Measurements from ENCODE around the gene MRPL53. TPM values are rescaled to one million over a fixed set of nuclear protein-coding genes. Genes with fewer than 3 reads are reported as not detected.

MRPL53 gene
- polyA plus RNA-seq, 1 experiment = 25.9 TPM

DNA sequence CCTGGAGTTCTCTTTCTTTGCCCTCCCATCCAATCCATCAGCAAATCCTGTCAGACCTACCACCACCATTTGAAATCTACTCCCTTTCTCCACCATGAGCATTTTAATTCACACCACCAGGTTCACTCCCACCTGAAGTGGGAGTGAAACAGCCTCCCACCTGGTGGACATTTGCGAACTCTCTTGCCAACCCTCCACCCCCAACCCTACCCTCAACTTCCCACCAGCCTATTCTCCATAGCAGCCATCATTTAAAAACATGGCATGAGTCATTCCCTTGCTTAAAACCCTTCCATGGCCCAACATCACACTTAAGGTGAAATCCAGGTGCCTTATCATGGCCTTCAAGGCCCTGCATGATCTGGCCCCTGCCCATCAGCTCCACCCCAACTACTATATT lies 34.2 kb downstream of the MRPL53 start:
- Histone ChIP-seq H3K4me3 (ENCODE audit: low read depth, low read length) (no peak overlapping the region), H3K9me3 (ENCODE audit: control insufficient read depth, insufficient read depth, low read length) (peaks cover 11% of the 10 kb centered on the region; the same call in 1 of the 2 replicates), H3K27me3 (ENCODE audit: control insufficient read depth, insufficient read depth, low read length) (peaks cover 16% of the 10 kb centered on the region), H3K27ac (ENCODE audit: low read depth, low read length) (no peak overlapping the region)
- ChIA-PET CTCF (interaction anchor here (2.0 kb wide), 1 partner anchor 47 kb away, joined by 7 read pairs; no protein-coding TSS in a partner anchor), POLR2A (no interaction called here)
- DNase-seq (ENCODE audit: low read depth, low spot score) = no peak
- TF ChIP-seq, protein P1, sequence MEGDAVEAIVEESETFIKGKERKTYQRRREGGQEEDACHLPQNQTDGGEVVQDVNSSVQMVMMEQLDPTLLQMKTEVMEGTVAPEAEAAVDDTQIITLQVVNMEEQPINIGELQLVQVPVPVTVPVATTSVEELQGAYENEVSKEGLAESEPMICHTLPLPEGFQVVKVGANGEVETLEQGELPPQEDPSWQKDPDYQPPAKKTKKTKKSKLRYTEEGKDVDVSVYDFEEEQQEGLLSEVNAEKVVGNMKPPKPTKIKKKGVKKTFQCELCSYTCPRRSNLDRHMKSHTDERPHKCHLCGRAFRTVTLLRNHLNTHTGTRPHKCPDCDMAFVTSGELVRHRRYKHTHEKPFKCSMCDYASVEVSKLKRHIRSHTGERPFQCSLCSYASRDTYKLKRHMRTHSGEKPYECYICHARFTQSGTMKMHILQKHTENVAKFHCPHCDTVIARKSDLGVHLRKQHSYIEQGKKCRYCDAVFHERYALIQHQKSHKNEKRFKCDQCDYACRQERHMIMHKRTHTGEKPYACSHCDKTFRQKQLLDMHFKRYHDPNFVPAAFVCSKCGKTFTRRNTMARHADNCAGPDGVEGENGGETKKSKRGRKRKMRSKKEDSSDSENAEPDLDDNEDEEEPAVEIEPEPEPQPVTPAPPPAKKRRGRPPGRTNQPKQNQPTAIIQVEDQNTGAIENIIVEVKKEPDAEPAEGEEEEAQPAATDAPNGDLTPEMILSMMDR (IDR thresholded peaks at IDR 0.05; ENCODE audit: low read depth, low read length) = no peak

DNA sequence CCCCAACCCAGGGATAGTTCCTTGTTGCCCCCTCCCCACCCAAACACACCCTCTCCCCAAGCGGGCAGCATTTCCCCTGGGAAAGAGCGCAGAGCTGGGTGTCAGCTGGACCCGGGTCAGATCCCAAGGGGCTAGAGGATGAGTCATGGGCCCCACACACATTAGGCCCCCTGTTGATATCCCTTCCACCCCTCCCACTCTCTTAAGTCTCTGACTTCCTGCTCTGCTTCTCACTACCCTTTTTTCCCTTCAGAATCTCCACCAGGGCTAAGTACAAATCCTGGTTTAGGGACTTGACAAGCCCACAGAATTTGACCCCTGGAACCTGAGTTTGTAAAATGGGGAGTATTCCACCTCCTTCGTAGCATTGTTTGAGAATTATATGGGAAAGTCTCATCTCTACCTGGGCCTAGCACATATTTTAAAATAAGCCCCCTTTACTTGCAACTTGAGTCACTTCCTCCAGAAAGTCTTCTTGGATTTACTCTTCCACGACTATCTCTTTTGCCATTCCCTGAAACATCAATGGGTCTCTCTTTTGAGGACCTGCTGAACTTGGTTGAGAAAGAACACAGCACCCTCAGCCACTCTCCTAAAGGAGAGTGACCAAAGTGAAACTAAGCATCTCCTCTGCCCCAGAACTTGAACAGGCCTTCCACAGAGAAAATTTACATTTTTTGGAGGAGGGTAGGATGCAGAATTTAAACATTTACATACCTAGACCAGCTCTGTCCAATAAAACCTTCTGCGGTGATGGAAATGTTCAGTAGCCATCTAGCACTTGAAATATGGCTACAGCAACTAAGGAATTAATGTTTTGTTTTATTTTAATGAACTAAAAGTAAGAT lies 35.4 kb downstream of the MRPL53 start:
- no peak for DNase-seq (ENCODE audit: low read depth, low spot score)
- peaks cover 12% of the 10 kb centered on the region for H3K27me3 ChIP-seq (ENCODE audit: control insufficient read depth, insufficient read depth, low read length)
- ChIA-PET CTCF (no interaction called here), POLR2A (no interaction called here)
- H3K4me3 ChIP-seq (ENCODE audit: low read depth, low read length) = no peak overlapping the region
- TF ChIP-seq, protein P1 (IDR thresholded peaks at IDR 0.05; ENCODE audit: low read depth, low read length) = no peak
- peaks cover 11% of the 10 kb centered on the region; the same call in 1 of the 2 replicates for H3K9me3 ChIP-seq (ENCODE audit: control insufficient read depth, insufficient read depth, low read length)
- H3K27ac ChIP-seq (ENCODE audit: low read depth, low read length) = no peak overlapping the region

DNA sequence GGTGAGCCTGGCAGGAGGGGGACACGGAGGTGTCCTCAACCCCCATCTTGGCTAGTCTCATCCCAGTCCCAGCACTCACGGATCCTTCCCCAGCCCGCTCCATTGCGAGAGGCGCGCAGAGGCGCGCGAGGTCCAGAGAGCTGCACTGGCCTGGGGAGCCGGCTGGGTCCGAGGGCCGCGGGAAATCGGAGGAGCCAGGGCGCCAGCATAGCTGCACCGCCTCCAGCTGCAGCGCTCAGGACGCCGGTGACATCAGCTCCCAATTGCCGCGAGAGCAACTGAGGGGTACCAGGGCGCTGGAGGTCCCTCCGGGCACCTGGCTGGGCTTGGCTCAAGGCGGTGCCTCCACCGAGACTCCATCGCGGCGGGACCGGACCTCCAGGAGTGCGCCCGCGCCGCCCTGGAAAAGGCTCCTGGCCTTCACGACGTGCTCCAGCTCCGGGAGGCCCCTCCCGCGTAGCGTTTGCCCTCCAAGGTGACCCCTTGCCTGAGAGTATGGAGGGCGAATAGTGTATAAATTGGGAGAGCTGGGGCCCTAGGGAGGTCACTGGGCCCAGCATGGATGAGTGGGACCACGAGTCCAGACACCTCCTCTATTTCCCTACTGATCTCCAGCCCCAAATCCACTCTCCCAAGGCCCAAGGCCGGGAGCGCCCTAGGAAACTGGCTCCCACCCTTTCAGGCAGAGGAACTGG lies 36.2 kb downstream of the MRPL53 start:
- Histone ChIP-seq H3K4me3 (ENCODE audit: low read depth, low read length) (no peak overlapping the region), H3K9me3 (ENCODE audit: control insufficient read depth, insufficient read depth, low read length) (peaks cover 5% of the 10 kb centered on the region; the same call in 1 of the 2 replicates), H3K27me3 (ENCODE audit: control insufficient read depth, insufficient read depth, low read length) (peaks cover 4% of the 10 kb centered on the region), H3K27ac (ENCODE audit: low read depth, low read length) (no peak overlapping the region)
- CTCF ChIA-PET = no interaction called here
- POLR2A ChIA-PET = no interaction called here
- DNase-seq (ENCODE audit: low read depth, low spot score) = no peak
- TF ChIP-seq, protein P1 (IDR thresholded peaks at IDR 0.05; ENCODE audit: low read depth, low read length) = no peak

DNA sequence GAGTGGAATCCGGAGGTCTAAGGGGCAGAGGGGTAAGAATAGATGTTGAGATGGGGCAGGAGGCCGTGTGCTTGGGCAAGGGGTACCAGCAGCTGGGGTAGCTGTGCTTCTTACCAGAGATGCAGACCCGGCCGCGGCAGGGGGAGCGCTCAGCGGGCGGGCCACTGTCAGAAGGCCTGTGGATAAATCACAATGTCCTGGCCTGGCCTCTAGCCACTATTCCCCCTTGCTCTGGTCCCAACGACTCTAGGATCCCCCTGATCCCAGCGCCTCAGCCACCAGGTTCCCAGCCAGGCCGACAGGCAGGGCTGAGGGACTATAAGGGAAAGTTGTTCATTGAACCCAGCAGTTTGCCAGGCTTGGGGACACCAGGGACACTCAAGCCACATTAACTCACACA lies 42.0 kb downstream of the MRPL53 start:
- no peak overlapping the region for H3K27ac ChIP-seq (ENCODE audit: low read depth, low read length)
- DNase-seq (ENCODE audit: low read depth, low spot score) = no peak
- ChIA-PET POLR2A (no interaction called here), CTCF (no interaction called here)
- H3K9me3 ChIP-seq (ENCODE audit: control insufficient read depth, insufficient read depth, low read length) = no peaks in the 10 kb centered on the region
- H3K27me3 ChIP-seq (ENCODE audit: control insufficient read depth, insufficient read depth, low read length) = no peaks in the 10 kb centered on the region
- H3K4me3 ChIP-seq (ENCODE audit: low read depth, low read length) = no peak overlapping the region
- TF ChIP-seq, protein P1 (IDR thresholded peaks at IDR 0.05; ENCODE audit: low read depth, low read length) = no peak

Measured in AG04450 (cell line).